Right kidney (tissue), 1 donor: Measurements from ENCODE around the gene PCDHGA10.
"Not testable (repeated sequence)": the region's sequence is repeated elsewhere in the genome, so short reads cannot be mapped to it uniquely, and the experiment has no call there.

Source experiments
- DNase-seq: peaks from one replicate; pipeline ENCODE4 v3.0.0-alpha.2; 2016

The PCDHGA10 gene

GRCh38 chr5:141389153-141390042, 23.4 kb upstream of the PCDHGA10 start:
- DNase-seq = no peak

- DNase-seq = no peak
These were observed 20.2 kb upstream of the PCDHGA10 start, which contains the start of gene PCDHGA8 for GRCh38 chr5:141392429-141393198. Gene PCDHGA8, plus strand, starts transcription at chr5:141392633. Its CDS starts 181 bp downstream, at chr5:141392814.

- no peak for DNase-seq
These were observed 19.5 kb upstream of the PCDHGA10 start for GRCh38 chr5:141393267-141393666.

GRCh38 chr5:141394401-141395187, 18.2 kb upstream of the PCDHGA10 start:
- DNase-seq = not testable (repeated sequence)

GRCh38 chr5:141397756-141398551, 14.8 kb upstream of the PCDHGA10 start, which contains the start of gene PCDHGB5:
Gene PCDHGB5, plus strand, starts transcription at chr5:141397947. Its CDS starts 181 bp downstream, at chr5:141398128.
- DNase-seq = peak; percentile 41

- DNase-seq = no peak
These were observed 14.2 kb upstream of the PCDHGA10 start for GRCh38 chr5:141398608-141399007.

- no peak for DNase-seq
These were observed 13.1 kb upstream of the PCDHGA10 start for GRCh38 chr5:141399555-141400258.

- DNase-seq = peak; percentile 33
These were observed 10.1 kb upstream of the PCDHGA10 start, which contains the start of gene PCDHGA9 for GRCh38 chr5:141402553-141403243. Gene PCDHGA9, plus strand, starts transcription at chr5:141402778. Its CDS starts 175 bp downstream, at chr5:141402953.

- DNase-seq = no peak
These were observed 9.4 kb upstream of the PCDHGA10 start for GRCh38 chr5:141403387-141403786.

GRCh38 chr5:141407790-141408505, 4.8 kb upstream of the PCDHGA10 start, which contains the start of gene PCDHGB6:
Gene PCDHGB6, plus strand, starts transcription at chr5:141408021. Its CDS starts 182 bp downstream, at chr5:141408203.
- peak; percentile 51 for DNase-seq

GRCh38 chr5:141409598-141410306, 3.0 kb upstream of the PCDHGA10 start:
- DNase-seq = no peak

- no peak for DNase-seq
These were observed 1.2 kb upstream of the PCDHGA10 start for GRCh38 chr5:141411575-141411974.

GRCh38 chr5:141413540-141414069, 818 bp downstream of the PCDHGA10 start:
- DNase-seq = no peak

- DNase-seq = not testable (repeated sequence)
These were observed 1.9 kb downstream of the PCDHGA10 start for GRCh38 chr5:141414548-141415274.

GRCh38 chr5:141415275-141415618, 2.5 kb downstream of the PCDHGA10 start:
- DNase-seq = not testable (repeated sequence)

GRCh38 chr5:141417494-141418172, 4.8 kb downstream of the PCDHGA10 start, which contains the start of gene PCDHGB7:
Gene PCDHGB7, plus strand, starts transcription at chr5:141417677. Its CDS starts 183 bp downstream, at chr5:141417860.
- DNase-seq = peak; percentile 66
